Measurements from ENCODE around the gene SIRPD.

The SIRPD gene

DNA sequence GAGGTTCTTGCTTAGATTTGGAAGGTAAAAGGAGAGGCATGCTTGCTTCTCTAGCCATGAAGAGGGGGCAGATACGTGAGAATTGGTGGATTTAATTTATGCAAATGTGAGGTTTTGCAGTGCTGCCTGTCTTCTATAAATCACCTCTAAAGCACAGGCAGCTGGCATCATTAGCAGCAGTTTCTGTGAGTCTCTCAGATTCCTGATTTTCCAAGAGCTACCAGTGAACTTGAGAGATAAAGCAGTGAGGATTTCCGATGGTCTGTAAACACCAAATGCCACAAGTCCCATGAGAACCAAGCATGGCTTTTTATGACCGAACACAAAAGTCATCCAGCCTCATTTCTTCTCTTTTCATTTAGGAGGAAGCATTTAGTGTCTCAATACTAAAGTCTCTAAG lies 63.1 kb downstream of the SIRPD start:
- no peak for DNase-seq (ENCODE audit: low spot score)

DNA sequence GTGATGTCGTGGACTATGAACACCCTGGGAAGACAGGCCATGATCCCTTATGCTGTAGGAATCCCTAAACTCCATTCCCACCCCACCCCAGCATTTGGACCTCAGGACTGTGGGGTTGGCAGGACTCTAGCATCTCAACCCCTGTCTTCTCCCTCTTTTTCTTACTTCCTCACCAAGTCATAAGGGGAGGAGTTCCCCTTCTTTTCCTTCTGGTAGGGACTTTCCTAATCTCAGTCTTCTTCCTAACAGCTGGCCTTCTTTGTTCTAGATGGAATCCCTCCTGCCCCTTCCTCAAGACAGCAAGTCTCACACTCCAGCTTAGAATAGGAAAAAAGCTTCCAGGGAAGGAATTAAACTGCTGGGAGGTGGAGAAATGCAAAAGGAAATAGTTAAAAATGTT lies 64.0 kb downstream of the SIRPD start:
- DNase-seq (ENCODE audit: low spot score) = no peak

DNA sequence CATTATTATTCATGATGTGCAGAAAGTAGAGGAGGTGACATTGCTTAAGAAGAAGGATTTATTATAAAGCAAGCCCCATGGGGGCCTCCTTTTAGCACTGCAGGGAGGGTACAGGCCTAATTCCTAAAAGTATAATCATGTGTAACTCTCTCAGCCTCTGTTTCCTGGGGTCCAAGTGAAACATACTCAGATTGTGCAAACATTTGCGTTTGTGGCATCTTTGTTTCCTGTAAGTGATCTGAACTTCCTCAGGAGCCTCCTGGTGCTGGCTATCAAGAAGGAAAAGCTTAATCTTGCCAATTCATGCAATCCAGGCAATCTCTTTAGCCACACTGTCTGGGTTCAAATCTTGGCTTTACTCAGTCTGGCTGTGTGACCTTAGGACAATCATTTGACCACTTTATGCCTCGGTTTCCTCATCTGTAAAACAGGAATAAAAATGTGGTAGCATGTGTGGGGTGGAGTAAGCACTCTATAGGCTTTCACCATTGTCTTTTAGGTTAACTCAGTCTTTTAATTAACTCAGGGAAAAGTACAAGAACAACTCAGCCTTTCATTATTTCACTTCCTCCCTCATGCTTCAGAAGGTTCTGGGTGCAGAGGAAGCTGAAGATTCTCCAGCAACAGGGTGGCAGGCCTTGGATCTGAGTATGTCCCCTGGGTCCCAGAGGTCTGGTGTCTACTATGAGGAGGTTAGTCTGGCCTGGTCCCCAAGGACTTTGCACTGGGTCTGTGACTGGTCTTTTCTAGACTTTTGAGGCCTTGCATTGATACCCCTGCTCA lies 65.5 kb downstream of the SIRPD start:
- no peak for DNase-seq (ENCODE audit: low spot score)

DNA sequence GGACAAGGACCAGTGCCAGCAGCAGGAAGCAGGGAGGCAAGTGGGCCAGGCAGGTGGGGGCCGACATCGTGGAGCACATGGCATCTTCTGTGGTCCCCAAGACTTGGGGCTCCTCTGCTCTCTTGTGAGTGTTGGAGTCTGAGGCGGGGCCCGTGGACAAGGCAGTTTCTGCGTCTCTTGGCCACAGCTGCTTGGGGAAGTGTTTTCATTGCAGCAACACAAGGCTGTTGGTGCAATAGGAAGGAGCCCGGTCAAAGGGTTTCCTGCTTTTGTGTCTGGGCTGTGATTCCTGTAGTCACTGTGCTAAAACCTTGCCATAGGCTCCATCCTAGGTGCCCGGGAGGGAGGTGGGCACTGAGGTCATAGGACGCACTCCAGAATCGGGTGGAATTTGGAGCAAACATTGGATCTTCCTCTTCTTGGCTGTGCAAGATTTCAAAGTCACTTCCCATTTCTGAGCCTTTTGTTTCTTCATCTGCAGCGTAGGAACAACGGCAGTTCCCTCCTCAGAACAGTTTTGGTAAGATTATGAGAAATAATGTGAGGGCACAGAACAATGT lies 66.1 kb downstream of the SIRPD start, which contains the start of gene SIRPB2:
SIRPB2 (minus strand) TSS at position 140 of the 560 bp plus-strand sequence; CDS start at position 79, 61 bp downstream.
- peak; percentile 39 for DNase-seq (ENCODE audit: low spot score)

DNA sequence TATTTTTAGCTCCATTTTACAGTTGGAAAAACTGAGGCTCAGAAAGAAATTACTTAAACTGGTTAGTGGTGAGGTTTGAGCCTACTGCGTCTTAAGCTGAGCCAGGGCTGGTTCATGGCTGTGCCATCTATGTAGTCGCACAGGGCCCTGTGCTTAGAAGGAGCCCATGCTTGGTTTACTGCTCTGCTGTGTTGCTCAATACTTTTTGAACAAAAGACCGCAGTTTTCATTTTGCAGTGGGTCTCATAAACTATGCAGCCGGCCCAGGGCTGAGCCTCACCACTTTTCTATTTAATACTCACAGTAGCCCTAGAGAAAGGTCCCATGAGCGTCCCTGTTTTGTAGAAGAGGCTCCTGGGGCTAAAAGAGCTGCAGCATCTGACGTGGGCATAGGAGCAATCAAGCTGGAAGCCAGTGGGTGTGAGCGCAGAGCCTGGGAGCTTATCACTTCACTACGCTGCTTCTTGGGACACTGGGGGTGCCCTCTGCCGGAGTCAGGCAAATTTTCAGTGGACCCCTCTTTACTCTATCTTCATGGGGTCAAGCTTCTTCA lies 66.8 kb downstream of the SIRPD start:
- no peak for DNase-seq (ENCODE audit: low spot score)

GRCh38 chr20:1489764-1490436 lies 67.6 kb downstream of the SIRPD start:
- no peak for DNase-seq (ENCODE audit: low spot score)

DNA sequence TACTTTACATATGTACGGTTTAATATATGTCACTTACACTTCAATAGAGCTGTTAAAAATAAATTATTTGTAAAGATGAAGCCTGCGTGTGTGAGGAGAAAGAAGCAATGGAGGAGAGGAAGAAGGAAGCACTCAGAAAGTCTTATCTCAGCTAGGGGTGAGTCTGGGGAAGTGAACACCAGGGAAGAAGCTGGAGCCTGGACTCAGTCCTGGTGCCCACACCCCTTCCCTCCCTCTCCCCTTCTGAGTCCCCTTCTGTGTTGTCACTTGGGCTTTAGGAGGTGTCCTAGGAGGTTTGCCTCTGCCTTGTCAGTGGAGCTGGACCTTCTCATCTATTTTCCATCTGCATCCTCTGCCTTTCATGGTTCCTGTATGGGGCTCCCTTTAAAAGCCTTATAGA lies 68.2 kb downstream of the SIRPD start:
- no peak for DNase-seq (ENCODE audit: low spot score)

GRCh38 chr20:1486566-1486965 lies 70.9 kb downstream of the SIRPD start:
- no peak for DNase-seq (ENCODE audit: low spot score)

DNA sequence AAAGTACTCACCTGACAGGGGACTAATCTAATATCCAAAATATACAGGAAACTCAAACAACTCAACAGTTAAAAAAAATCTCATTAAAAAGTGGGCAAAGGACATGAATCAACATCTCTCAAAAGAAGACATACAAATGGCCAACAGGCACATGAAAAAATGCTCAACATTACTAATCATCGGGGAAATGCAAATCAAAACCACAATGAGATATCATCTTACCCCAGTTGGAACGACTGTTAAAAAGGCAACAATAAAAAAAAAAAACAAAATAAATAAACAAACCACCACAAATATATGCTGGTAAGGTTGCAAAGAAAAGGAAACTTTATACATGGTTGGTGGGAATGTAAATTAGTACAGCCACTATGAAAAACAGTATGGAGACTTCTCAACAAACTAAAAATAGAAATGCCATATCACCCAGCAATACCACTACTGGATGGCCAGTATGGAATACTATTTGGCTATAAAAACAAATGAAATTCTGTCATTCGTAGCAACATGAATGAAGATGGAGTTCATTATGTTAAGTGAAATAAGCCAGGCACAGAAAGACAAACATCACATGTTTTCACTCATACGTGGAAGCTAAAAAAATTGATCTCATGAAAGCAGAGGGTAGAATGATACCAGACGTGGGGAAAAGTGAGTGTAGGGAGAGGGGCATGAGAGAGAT lies 72.9 kb downstream of the SIRPD start:
- DNase-seq (ENCODE audit: low spot score) = no peak

Data from putamen (tissue), 1 donor.